NCI-H1092 treated with DMSO at 0.1 percent for 48 hours (cell line): ENCODE results near the gene CNTRL.

ENCODE experiments used
- DNase-seq: peaks from one replicate; lab custom pipeline; 2025; lab: John Stamatoyannopoulos, UW

CNTRL gene

GRCh38 chr9:121201738-121202533, 127.2 kb downstream of the CNTRL start, which contains the start of gene RAB14:
RAB14 (minus strand) TSS chr9:121201869; CDS start chr9:121193412, 8,457 bp downstream.
- DNase-seq, result peak; percentile 100

- DNase-seq, result no peak
Observed at GRCh38 chr9:121204121-121204520, 129.4 kb downstream of the CNTRL start.

- no peak for DNase-seq
Observed at GRCh38 chr9:121204611-121205010, 129.9 kb downstream of the CNTRL start.

GRCh38 chr9:121206516-121207370, 132.0 kb downstream of the CNTRL start:
- no peak for DNase-seq

- DNase-seq, result no peak
Observed at GRCh38 chr9:121207371-121207940, 132.7 kb downstream of the CNTRL start.

GRCh38 chr9:121210536-121210935, 135.8 kb downstream of the CNTRL start:
- DNase-seq, result no peak

- peak; percentile 81 for DNase-seq
Observed at GRCh38 chr9:121213136-121213806, 138.5 kb downstream of the CNTRL start.

GRCh38 chr9:121214005-121214404, 139.2 kb downstream of the CNTRL start:
- DNase-seq, result no peak

- DNase-seq, result no peak
Observed at GRCh38 chr9:121216271-121216805, 141.6 kb downstream of the CNTRL start.

- no peak for DNase-seq
Observed at GRCh38 chr9:121217609-121218292, 143.0 kb downstream of the CNTRL start.

- DNase-seq, result no peak
Observed at GRCh38 chr9:121218357-121219027, 143.7 kb downstream of the CNTRL start.

- DNase-seq, result no peak
Observed at GRCh38 chr9:121219530-121219929, 144.8 kb downstream of the CNTRL start.

GRCh38 chr9:121220996-121221663, 146.4 kb downstream of the CNTRL start:
- DNase-seq, result no peak

GRCh38 chr9:121221664-121222055, 146.9 kb downstream of the CNTRL start:
- no peak for DNase-seq

- DNase-seq, result peak; percentile 25
Observed at GRCh38 chr9:121222524-121223171, 147.9 kb downstream of the CNTRL start.

GRCh38 chr9:121225240-121225639, 150.5 kb downstream of the CNTRL start:
- no peak for DNase-seq

GRCh38 chr9:121226175-121226574, 151.4 kb downstream of the CNTRL start:
- no peak for DNase-seq
